ENCODE data around the gene CACNA1D. TPM values are rescaled to one million over a fixed set of nuclear protein-coding genes. Genes with fewer than 3 reads are reported as not detected.

CACNA1D gene
- polyA plus RNA-seq, 1 donor (not counting 4 experiments of a cell fraction or from before 2014, with no cell fraction given): 0.20 TPM

GRCh38 chr3:53713626-53714025 is 219.2 kb downstream of the CACNA1D start:
- H3K9me1 ChIP-seq (ENCODE audit: control insufficient read depth, extremely low read depth, insufficient read depth, low read length): no peaks in the 10 kb centered on the region
- no peaks in the 10 kb centered on the region for H4K20me1 ChIP-seq (ENCODE audit: control insufficient read depth, extremely low read depth, insufficient read depth, low read length)
- dilution Hi-C loops (cut with MboI; ENCODE audit: extremely low pct_ligation_motif_present, low sequenced_read_pairs): no loop called here
- no peak overlapping the region for H2AFZ ChIP-seq (ENCODE audit: control insufficient read depth, low read length)
- no peaks in the 10 kb centered on the region for H3K9me3 ChIP-seq (ENCODE audit: control insufficient read depth, low read depth, low read length)
- FAIRE-seq (no peak), DNase-seq (ENCODE audit: low read depth, low spot score) (no peak)
- H3K36me3 ChIP-seq (ENCODE audit: control insufficient read depth in 2 of 2, extremely low read depth in 1 of 2, insufficient read depth in 2 of 2, low read length in 2 of 2): no peaks in the 10 kb centered on the region
- peaks cover 5% of the 10 kb centered on the region for H3K27me3 ChIP-seq (ENCODE audit: control insufficient read depth, extremely low read depth, insufficient read depth, low read length)
- no peak for TF ChIP-seq CTCF (optimal IDR thresholded peaks at IDR 0.05 in 1 of 3, IDR thresholded peaks at IDR 0.05 in 1 of 3, conservative IDR thresholded peaks at IDR 0.05 in 1 of 3; ENCODE audit: extremely low read depth in 1 of 3, insufficient read depth in 2 of 3, low read length in 3 of 3)
- no peak for TF ChIP-seq EZH2 (IDR thresholded peaks at IDR 0.05; ENCODE audit: low read length)
- no peak overlapping the region for H3K4me2 ChIP-seq (ENCODE audit: control insufficient read depth, extremely low read depth, insufficient read depth, low read depth, low read length)
- H3K79me2 ChIP-seq (ENCODE audit: control insufficient read depth, insufficient read depth, low read length): no peaks in the 10 kb centered on the region
- H3K9ac ChIP-seq (ENCODE audit: control insufficient read depth, extremely low read depth, insufficient read depth, low read length): no peak overlapping the region
- no peak overlapping the region for H3K4me3 ChIP-seq (ENCODE audit: control insufficient read depth in 2 of 3, extremely low read depth in 1 of 3, insufficient read depth in 2 of 3, low read depth in 1 of 3, low read length in 3 of 3)
- H3K27ac ChIP-seq (ENCODE audit: control insufficient read depth, insufficient read depth, low read length): no peak overlapping the region
- no peaks in the 10 kb centered on the region for H3K4me1 ChIP-seq (ENCODE audit: control insufficient read depth, extremely low read depth, insufficient read depth, low read length)

- no peaks in the 10 kb centered on the region for H4K20me1 ChIP-seq (ENCODE audit: control insufficient read depth, extremely low read depth, insufficient read depth, low read length)
- no peaks in the 10 kb centered on the region for H3K4me1 ChIP-seq (ENCODE audit: control insufficient read depth, extremely low read depth, insufficient read depth, low read length)
- H3K4me2 ChIP-seq (ENCODE audit: control insufficient read depth, extremely low read depth, insufficient read depth, low read depth, low read length): no peak overlapping the region
- H3K79me2 ChIP-seq (ENCODE audit: control insufficient read depth, insufficient read depth, low read length): no peaks in the 10 kb centered on the region
- dilution Hi-C loops (cut with MboI; ENCODE audit: extremely low pct_ligation_motif_present, low sequenced_read_pairs): no loop called here
- no peaks in the 10 kb centered on the region for H3K36me3 ChIP-seq (ENCODE audit: control insufficient read depth in 2 of 2, extremely low read depth in 1 of 2, insufficient read depth in 2 of 2, low read length in 2 of 2)
- no peak overlapping the region for H3K9ac ChIP-seq (ENCODE audit: control insufficient read depth, extremely low read depth, insufficient read depth, low read length)
- no peak overlapping the region for H2AFZ ChIP-seq (ENCODE audit: control insufficient read depth, low read length)
- H3K9me1 ChIP-seq (ENCODE audit: control insufficient read depth, extremely low read depth, insufficient read depth, low read length): no peaks in the 10 kb centered on the region
- DNase-seq (ENCODE audit: low read depth, low spot score) (no peak), FAIRE-seq (no peak)
- H3K9me3 ChIP-seq (ENCODE audit: control insufficient read depth, low read depth, low read length): no peaks in the 10 kb centered on the region
- H3K4me3 ChIP-seq (ENCODE audit: control insufficient read depth in 2 of 3, extremely low read depth in 1 of 3, insufficient read depth in 2 of 3, low read depth in 1 of 3, low read length in 3 of 3): no peak overlapping the region
- H3K27ac ChIP-seq (ENCODE audit: control insufficient read depth, insufficient read depth, low read length): no peak overlapping the region
- TF ChIP-seq EZH2 (IDR thresholded peaks at IDR 0.05; ENCODE audit: low read length) (no peak), CTCF (optimal IDR thresholded peaks at IDR 0.05 in 1 of 3, IDR thresholded peaks at IDR 0.05 in 1 of 3, conservative IDR thresholded peaks at IDR 0.05 in 1 of 3; ENCODE audit: extremely low read depth in 1 of 3, insufficient read depth in 2 of 3, low read length in 3 of 3) (no peak)
- H3K27me3 ChIP-seq (ENCODE audit: control insufficient read depth, extremely low read depth, insufficient read depth, low read length): no peaks in the 10 kb centered on the region
Measured at GRCh38 chr3:53715815-53716483, 221.5 kb downstream of the CACNA1D start.
